ENCODE measurements around the gene SCLY. TPM values are rescaled to one million over a fixed set of nuclear protein-coding genes. Genes with fewer than 3 reads are reported as not detected.
"Not testable (repeated sequence)": the region's sequence is repeated elsewhere in the genome, so short reads cannot be mapped to it uniquely, and the experiment has no call there.

The SCLY gene
- polyA plus RNA-seq, 1 donor: 11.3 TPM

GRCh38 chr2:238040918-238041317 lies 19.9 kb upstream of the SCLY start:
- no peak for DNase-seq

GRCh38 chr2:238042090-238042489 lies 18.7 kb upstream of the SCLY start:
- DNase-seq: no peak

- DNase-seq: no peak
These were observed 17.8 kb upstream of the SCLY start for GRCh38 chr2:238042849-238043584.

- DNase-seq: no peak
These were observed 16.9 kb upstream of the SCLY start for GRCh38 chr2:238043851-238044250.

DNA sequence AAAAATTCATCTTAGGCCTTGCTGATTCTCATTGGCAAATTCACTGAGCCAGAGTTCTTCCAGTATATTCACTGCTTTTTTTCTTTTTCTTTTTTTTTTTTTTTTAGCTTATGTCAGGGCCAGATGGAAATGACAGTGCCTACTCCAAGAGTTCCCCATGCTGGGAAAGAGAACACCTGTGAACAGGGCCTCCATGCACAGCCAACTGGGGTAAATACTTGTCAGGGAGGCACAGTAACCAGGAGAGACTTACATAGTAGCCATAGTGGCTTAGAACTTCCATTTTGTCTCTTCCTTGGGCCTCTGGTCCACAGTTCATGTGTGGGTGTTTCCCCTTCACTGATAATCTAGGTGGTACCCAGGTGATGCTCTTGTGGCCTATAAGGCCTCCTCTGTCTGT lies 15.2 kb upstream of the SCLY start:
- DNase-seq: no peak

GRCh38 chr2:238046725-238047270 lies 14.0 kb upstream of the SCLY start:
- no peak for DNase-seq

- DNase-seq: no peak
These were observed 7.5 kb upstream of the SCLY start for GRCh38 chr2:238053191-238053776.

DNA sequence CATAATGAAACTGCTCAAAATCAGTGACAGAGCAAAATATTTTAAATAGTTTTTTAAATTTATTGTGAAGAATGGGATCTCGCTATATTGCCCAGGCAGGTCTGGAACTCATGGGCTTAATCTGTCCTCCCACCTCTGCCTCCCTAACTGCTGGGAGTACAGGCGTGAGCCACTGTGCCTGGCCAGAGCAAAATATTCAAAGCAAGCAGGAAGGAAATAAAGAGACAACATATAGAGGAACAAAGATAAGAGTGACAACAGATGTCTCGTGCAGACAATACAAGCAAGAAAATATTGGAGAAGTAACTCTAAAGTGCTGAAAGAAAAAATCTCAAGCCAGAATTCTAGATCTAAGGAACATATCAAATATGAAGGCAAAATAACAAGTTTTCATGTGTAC lies 5.0 kb upstream of the SCLY start:
- DNase-seq: no peak

DNA sequence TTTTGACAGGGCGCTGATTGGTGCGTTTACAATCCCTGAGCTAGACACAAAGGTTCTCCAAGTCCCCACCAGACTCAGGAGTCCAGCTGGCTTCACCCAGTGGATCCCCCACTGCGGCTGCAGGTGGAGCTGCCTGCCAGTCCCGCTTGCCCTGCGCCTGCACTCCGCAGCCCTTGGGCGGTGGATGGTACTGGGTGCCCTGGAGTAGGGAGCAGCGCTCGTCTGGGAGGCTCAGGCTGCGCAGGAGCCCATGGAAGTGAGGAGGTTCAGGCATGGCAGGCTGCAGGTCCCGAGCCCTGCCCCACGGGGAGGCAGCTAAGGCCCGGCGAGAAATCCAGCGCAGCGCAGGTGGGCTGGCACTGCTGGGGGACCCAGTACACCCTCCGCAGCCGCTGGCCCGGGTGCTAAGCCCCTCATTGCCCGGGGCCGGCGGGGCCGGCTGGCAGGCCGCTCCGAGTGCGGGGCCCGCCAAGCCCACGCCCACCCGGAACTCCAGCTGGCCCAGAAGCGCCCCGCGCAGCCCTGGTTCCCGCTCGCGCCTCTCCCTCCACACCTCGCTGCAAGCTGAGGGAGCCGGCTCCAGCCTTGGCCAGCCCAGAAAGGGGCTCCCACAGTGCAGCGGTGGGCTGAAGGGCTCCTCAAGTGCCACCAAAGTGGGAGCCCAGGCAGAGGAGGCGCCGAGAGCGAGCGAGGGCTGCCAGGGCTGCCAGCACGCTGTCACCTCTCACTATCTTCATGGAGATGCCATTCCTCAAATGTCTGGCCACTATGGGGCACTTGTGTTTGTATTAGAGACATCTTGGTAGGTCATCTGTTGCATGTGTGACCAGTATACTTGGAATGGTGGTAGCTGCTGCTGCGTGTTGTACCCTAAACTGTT lies 2.9 kb upstream of the SCLY start:
- not testable (repeated sequence) for DNase-seq

DNA sequence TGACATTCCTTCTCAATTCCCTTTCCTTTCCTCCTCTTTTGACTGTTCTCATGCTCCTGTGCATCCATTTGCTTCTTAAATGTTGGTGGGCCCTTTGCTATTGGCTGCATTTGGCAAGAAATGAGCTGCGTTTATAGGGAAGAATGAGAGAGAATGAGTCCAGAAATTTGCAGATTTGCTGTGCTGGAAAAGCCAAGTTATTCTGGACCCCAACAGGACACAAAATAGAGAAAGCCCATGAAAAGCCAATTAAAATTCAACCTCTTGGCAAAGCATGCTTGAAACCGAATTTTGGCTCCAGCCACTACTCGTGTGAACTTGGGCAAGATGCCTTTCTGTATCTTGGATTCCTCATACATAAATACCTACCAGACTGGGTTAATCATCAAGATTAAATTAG lies 1.3 kb upstream of the SCLY start:
- DNase-seq: no peak

DNA sequence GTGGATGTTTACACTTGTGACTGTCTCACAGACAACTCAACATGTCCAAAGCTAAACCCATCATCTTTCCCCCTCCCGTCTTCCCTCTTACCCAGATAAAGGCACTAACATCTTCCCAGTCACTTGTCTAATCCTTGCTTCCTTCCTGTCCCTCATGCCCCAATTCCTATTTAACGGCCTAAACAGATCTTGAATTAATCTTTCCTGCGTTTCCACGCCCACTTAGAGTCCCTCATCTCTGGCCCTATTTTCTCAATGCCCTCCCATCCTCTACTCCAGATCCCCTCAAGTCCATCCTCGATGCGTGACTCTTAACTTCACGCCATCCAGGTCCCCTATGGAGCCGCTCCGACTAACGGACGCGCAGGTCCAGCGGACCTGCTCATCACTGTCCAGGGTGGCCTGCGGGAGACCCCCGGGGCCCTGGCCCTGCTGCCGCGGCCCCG lies 682 bp upstream of the SCLY start:
- no peak for DNase-seq

GRCh38 chr2:238061315-238062202 lies 758 bp downstream of the SCLY start:
- peak; percentile 20 for DNase-seq

- no peak for DNase-seq
These were observed 2.8 kb downstream of the SCLY start for GRCh38 chr2:238063414-238064189.

DNA sequence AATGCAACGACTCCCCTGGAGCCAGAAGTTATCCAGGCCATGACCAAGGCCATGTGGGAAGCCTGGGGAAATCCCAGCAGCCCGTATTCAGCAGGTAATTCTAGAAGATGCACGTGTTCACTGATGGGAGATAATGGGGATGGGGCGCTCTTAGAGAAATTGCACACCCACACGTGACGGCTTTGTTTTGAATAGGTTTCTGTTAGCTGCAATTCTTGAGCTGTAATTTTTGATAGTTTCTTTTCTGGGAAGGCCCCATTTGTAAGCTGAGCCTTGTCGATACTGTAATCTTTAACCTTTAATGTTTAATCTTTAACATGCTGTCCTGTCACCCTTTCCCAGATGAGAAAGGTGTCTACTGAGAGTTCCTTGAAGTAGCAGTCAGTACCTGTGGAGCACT lies 3.6 kb downstream of the SCLY start:
- DNase-seq: no peak

- DNase-seq: no peak
These were observed 4.5 kb downstream of the SCLY start for GRCh38 chr2:238065071-238065846.

- no peak for DNase-seq
These were observed 5.4 kb downstream of the SCLY start for GRCh38 chr2:238066218-238066617.

- DNase-seq: not testable (repeated sequence)
These were observed 5.9 kb downstream of the SCLY start for GRCh38 chr2:238066718-238067117.

- no peak for DNase-seq
These were observed 7.1 kb downstream of the SCLY start for GRCh38 chr2:238067939-238068338.

- no peak for DNase-seq
These were observed 8.4 kb downstream of the SCLY start for GRCh38 chr2:238069021-238069709.

GRCh38 chr2:238069877-238070276 lies 9.1 kb downstream of the SCLY start:
- DNase-seq: no peak

Measured in hindlimb muscle (tissue), 1 donor.